Measurements from ENCODE around the gene S100A7. TPM values are rescaled to one million over a fixed set of nuclear protein-coding genes. Genes with fewer than 3 reads are reported as not detected.

Gene S100A7
- total and polyA plus RNA-seq, 2 of the 8 experiments (the other 6 are each of a cell fraction or from before 2014, with no cell fraction given), result not detected

GRCh38 chr1:153506386-153506785 is 45.9 kb upstream of the S100A7 start:
- CTCF ChIA-PET (ENCODE audit: partially characterized antibody), result interaction anchor here (0.8 to 4.0 kb wide), 7 partner anchors 10 to 153 kb away, joined by 3 to 28 read pairs (median 4); no protein-coding TSS in a partner anchor
- no peak overlapping the region for H3K23ac ChIP-seq (ENCODE audit: insufficient read length)
- H2BK20ac ChIP-seq (ENCODE audit: low read length), result no peak overlapping the region
- H3K9me3 ChIP-seq (ENCODE audit: insufficient read depth in 2 of 2, low read depth in 1 of 2, low read length in 1 of 2), result no peaks in the 10 kb centered on the region
- H2AK5ac ChIP-seq (ENCODE audit: low read depth, low read length), result no peak overlapping the region
- no peak overlapping the region for H4K91ac ChIP-seq (replicated peaks; ENCODE audit: insufficient read length, low read length)
- no peak overlapping the region for H2BK5ac ChIP-seq (ENCODE audit: low read depth, low read length)
- no peaks in the 10 kb centered on the region for H3K36me3 ChIP-seq (ENCODE audit: control insufficient read depth in 2 of 4, insufficient read depth in 4 of 4, low read length in 3 of 4)
- no peak overlapping the region for H2BK12ac ChIP-seq (ENCODE audit: low read depth, low read length)
- H3K79me1 ChIP-seq (ENCODE audit: low read depth, low read length), result no peaks in the 10 kb centered on the region
- no peak overlapping the region for H3K56ac ChIP-seq (replicated peaks; ENCODE audit: insufficient read length, low read depth, low read length)
- H3K23me2 ChIP-seq (ENCODE audit: low read depth, low read length), result no peaks in the 10 kb centered on the region
- no peaks in the 10 kb centered on the region; a peak in 2 of 7 replicates for H3K27me3 ChIP-seq (replicated peaks in 1 of 4; ENCODE audit: control insufficient read depth in 3 of 4, extremely low read depth in 1 of 4, insufficient read depth in 3 of 4, low read length in 3 of 4)
- no peak overlapping the region for H3K4me3 ChIP-seq (ENCODE audit: extremely low read depth in 1 of 4, insufficient read depth in 2 of 4, low read depth in 3 of 4, low read length in 4 of 4)
- no peak overlapping the region for H3K18ac ChIP-seq (ENCODE audit: extremely low read depth, low read length)
- H4K8ac ChIP-seq (ENCODE audit: extremely low read depth, insufficient read depth, low read length), result no peak overlapping the region
- H3K14ac ChIP-seq (ENCODE audit: insufficient read length), result no peak overlapping the region
- 88% methylated on average over 5 of the region's 5 CpGs; no CpG with 5 or more reads in 1 of the 2 experiments for WGBS, 2 experiments (ENCODE audit: extremely low coverage in 1 of 2, insufficient coverage in 1 of 2, insufficient read length in 1 of 2, insufficient replicate concordance in 2 of 2, low coverage in 1 of 2, low lambda C conversion rate in 2 of 2, missing lambda C conversion rate in 1 of 2)
- no peak overlapping the region for H3K4ac ChIP-seq (replicated peaks; ENCODE audit: insufficient read length, low read depth, low read length)
- no peak overlapping the region for H3K27ac ChIP-seq (ENCODE audit: low read depth, low read length)
- peaks cover 0 to 2% (median 0%) of the 10 kb centered on the region in 4 experiments; a peak in 3 of 7 replicates for H3K4me1 ChIP-seq (replicated peaks in 1 of 4; ENCODE audit: control insufficient read depth in 3 of 4, insufficient read depth in 4 of 4, low read length in 3 of 4)
- DNase-seq (ENCODE audit: low read depth in 1 of 2, low spot score in 2 of 2), result no peak
- H2BK120ac ChIP-seq (replicated peaks; ENCODE audit: low read depth, low read length), result no peak overlapping the region
- H4K20me1 ChIP-seq (replicated peaks in 1 of 2; ENCODE audit: control insufficient read depth in 1 of 2, insufficient read depth in 2 of 2, low read length in 2 of 2), result no peaks in the 10 kb centered on the region
- H2AFZ ChIP-seq (ENCODE audit: low read length), result no peak overlapping the region
- H4K5ac ChIP-seq (ENCODE audit: insufficient read length, low read depth, low read length), result no peak overlapping the region
- no peaks in the 10 kb centered on the region for H3K79me2 ChIP-seq (ENCODE audit: control insufficient read depth in 1 of 2, insufficient read depth in 2 of 2, low read length in 2 of 2)
- H3K9ac ChIP-seq (replicated peaks in 1 of 4; ENCODE audit: extremely low read depth in 1 of 4, low read depth in 3 of 4, low read length in 3 of 4), result no peak overlapping the region
- no peak overlapping the region for H3K4me2 ChIP-seq (ENCODE audit: insufficient read depth in 1 of 2, low read depth in 2 of 2, low read length in 2 of 2)
- POLR2A ChIA-PET (ENCODE audit: partially characterized antibody), result no interaction called here
- H2BK15ac ChIP-seq (ENCODE audit: low read length), result no peak overlapping the region
- FAIRE-seq, result no peak
- TF ChIP-seq ASH2L (IDR thresholded peaks at IDR 0.05; ENCODE audit: low read length) (no peak), POU5F1 (IDR thresholded peaks at IDR 0.05; ENCODE audit: low read depth, low read length) (no peak), ATF2 (IDR thresholded peaks at IDR 0.05; ENCODE audit: low read length) (no peak), SIX5 (IDR thresholded peaks at IDR 0.05; ENCODE audit: low read depth, low read length) (no peak), NANOG (IDR thresholded peaks at IDR 0.05; ENCODE audit: insufficient read depth, low read depth, low read length, poor library complexity, severe bottlenecking) (no peak), TBP (IDR thresholded peaks at IDR 0.05; ENCODE audit: low read depth, low read length) (no peak), RXRA (IDR thresholded peaks at IDR 0.05; ENCODE audit: insufficient read depth, low read depth, low read length) (no peak), SRF (IDR thresholded peaks at IDR 0.05; ENCODE audit: low read depth, low read length) (no peak), TEAD4 (IDR thresholded peaks at IDR 0.05; ENCODE audit: low read depth, low read length) (no peak), BACH1 (IDR thresholded peaks at IDR 0.05; ENCODE audit: low read length) (no peak), POLR2AphosphoS5 (IDR thresholded peaks at IDR 0.05; ENCODE audit: low read depth, low read length) (no peak), FOSL1 (IDR thresholded peaks at IDR 0.05; ENCODE audit: insufficient read depth, low read depth, low read length) (no peak), ZNF274 (IDR thresholded peaks at IDR 0.05; ENCODE audit: borderline replicate concordance, extremely low read depth, low read length) (no peak), EZH2 (IDR thresholded peaks at IDR 0.05; ENCODE audit: low read depth, low read length, severe bottlenecking) (no peak)

Data from H1 (cell line).